WI38 (cell line): ENCODE measurements around the gene METTL2A.
"Not testable (repeated sequence)": the region's sequence is repeated elsewhere in the genome, so short reads cannot be mapped to it uniquely, and the experiment has no call there.

Experiments
- H3K4me3 ChIP-seq: 2 replicates; pipeline ENCODE4 v1.5.1; 2011; ENCODE audit warnings: low read depth, mild to moderate bottlenecking, control low read depth, low read length
- TF ChIP-seq, protein P1 (sequence below): IDR thresholded peaks from 2 replicates; pipeline ENCODE4 v1.5.1; 2012; ENCODE audit warnings: low read depth, mild to moderate bottlenecking, control low read depth, low read length

The METTL2A gene

DNA sequence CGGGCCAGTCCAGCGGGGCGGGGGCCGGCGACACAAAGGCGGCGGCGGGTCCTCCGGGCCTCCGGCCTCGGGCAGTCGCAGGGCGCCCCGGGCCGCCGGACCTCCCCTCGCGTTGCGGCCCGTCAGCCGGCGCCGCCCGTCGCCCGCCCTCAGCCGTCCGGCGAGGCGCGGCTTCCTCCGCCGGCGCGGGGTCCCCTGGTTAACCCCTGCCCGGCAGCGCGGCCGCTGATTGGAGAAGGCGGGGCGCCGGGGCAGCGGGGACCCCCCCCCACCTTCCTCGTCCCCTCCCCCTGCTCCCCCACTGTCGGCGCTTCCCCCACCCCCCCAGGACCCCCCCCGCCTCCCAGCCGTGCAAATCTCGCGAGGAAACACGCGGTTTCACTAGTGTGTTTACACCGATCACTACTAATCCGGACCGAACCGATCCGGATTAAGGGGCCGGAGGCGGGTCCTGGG lies 54.8 kb downstream of the METTL2A start, which contains the start of gene TLK2:
Gene TLK2, plus strand, starts transcription at position 402 of the 456 bp plus-strand sequence. CDS start 2,301 bp downstream, outside the sequence.
- TF ChIP-seq, protein P1, sequence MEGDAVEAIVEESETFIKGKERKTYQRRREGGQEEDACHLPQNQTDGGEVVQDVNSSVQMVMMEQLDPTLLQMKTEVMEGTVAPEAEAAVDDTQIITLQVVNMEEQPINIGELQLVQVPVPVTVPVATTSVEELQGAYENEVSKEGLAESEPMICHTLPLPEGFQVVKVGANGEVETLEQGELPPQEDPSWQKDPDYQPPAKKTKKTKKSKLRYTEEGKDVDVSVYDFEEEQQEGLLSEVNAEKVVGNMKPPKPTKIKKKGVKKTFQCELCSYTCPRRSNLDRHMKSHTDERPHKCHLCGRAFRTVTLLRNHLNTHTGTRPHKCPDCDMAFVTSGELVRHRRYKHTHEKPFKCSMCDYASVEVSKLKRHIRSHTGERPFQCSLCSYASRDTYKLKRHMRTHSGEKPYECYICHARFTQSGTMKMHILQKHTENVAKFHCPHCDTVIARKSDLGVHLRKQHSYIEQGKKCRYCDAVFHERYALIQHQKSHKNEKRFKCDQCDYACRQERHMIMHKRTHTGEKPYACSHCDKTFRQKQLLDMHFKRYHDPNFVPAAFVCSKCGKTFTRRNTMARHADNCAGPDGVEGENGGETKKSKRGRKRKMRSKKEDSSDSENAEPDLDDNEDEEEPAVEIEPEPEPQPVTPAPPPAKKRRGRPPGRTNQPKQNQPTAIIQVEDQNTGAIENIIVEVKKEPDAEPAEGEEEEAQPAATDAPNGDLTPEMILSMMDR, result no peak
- peak within 1 kb of the TSS; percentile 73 for H3K4me3 ChIP-seq

DNA sequence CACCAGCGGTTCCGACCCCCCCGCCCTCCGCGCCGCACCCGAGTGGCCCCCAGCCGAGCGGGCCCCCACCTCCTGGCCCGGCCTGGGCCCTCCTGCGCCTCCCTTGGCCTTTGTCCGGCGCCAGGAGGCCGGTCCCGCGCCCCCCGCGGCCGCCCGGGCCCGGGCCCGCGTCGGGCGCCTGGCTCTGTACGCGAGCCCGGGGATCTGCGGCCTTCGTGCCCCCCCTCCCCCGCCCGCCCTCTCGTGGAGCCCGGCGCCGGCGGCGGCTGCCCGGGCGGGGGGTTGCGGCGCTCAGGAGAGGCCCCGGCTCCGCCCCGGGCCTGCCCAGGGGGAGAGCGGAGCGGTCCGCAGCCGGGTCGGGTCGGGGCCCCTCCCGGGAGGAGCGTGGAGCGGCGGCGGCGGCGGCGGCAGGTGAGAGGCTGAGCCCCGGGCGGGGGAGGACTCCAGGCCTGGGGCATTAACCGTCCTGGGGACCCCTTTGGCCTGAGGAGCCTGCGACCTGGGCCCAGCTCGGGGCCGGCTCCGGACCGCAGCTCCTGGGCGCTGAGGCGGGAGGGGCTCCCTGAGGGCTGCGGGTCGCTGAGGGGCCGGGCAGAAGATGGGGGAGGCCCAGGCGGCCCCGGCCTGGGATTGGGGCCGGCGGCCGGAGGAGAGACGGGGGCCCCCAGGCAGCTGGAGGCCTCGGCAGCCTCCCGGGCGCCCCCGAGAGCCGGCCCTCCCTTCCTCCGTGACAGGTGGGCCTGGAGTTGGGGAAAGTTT lies 55.4 kb downstream of the METTL2A start:
- H3K4me3 ChIP-seq, result peak overlapping the region; percentile 73

- H3K4me3 ChIP-seq, result peak overlapping the region; percentile 73
These were observed 56.1 kb downstream of the METTL2A start for GRCh38 chr17:62479639-62480258.

DNA sequence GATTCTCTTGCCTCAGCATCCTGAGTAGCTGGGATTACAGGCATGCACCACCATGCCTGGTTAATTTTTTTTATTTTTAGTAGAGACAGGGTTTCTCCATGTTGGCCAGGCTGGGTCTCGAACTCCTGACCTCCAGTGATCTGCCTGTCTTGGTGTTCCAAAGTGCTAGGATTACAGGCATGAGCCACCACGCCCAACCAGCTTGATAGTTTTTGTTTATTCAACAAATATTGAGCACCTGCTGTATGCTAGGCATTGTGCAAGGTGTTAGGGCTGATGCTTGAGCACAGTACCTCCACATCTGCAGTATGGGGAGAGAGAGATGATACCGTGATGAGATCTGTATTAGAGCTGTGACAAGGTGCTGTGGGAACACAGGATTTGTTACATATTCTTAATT lies 58.9 kb downstream of the METTL2A start:
- H3K4me3 ChIP-seq, result not testable (repeated sequence)

GRCh38 chr17:62490990-62491389 lies 67.3 kb downstream of the METTL2A start:
- H3K4me3 ChIP-seq, result not testable (repeated sequence)

- not testable (repeated sequence) for H3K4me3 ChIP-seq
These were observed 69.5 kb downstream of the METTL2A start for GRCh38 chr17:62493049-62493655.

DNA sequence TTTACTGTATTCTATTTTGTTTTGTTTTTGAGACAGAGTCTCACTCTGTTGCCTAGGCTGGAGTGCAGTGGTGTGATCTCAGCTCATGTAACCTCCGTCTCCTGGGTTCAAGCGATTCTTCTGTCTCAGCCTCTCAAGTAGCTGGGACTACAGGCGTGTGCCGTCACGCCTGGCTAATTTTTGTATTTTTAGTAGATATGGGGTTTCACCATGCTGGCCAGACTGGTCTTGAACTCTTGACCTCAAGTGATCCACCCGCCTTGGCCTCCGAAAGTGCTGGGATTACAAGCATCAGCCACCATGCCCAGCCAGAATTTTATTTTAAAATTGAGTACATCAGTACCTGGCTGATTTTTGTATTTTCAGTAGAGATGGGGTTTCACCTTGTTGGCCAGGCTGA lies 70.4 kb downstream of the METTL2A start:
- not testable (repeated sequence) for H3K4me3 ChIP-seq

DNA sequence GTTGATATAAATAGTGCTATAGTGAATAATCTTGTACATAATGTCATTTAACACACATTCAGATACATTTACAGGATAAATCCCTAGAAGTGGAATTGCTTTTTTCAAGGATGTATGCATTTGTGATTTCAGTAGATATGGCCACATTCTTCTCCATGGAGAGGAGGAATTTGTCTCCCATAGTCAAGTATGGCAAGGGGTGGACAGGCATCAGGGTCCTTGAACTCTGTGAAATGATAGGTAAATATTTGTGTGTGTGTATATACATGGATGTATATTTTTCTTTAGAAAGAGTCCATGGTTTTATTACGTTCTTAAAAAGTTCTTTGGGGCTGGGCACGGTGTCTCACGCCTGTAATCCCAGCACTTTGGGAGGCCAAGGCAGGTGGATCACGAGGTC lies 72.6 kb downstream of the METTL2A start:
- not testable (repeated sequence) for H3K4me3 ChIP-seq

GRCh38 chr17:62498796-62499195 lies 75.1 kb downstream of the METTL2A start:
- H3K4me3 ChIP-seq, result not testable (repeated sequence)
